ENCODE data around the gene CTXND1.

GRCh38 chr15:80171787-80172186, 80.2 kb downstream of the CTXND1 start:
- TF ChIP-seq EZH2 (IDR thresholded peaks at IDR 0.05; ENCODE audit: borderline replicate concordance, low read length) (no peak), CTCF (conservative IDR thresholded peaks at IDR 0.05 in 1 of 2, IDR thresholded peaks at IDR 0.05 in 1 of 2; ENCODE audit: extremely low read depth in 1 of 2, insufficient read depth in 1 of 2, low read depth in 1 of 2, low read length in 2 of 2) (no peak)
